Measurements from ENCODE around the gene CMPK2. TPM values are rescaled to one million over a fixed set of nuclear protein-coding genes. Genes with fewer than 3 reads are reported as not detected.
A peak's percentile ranks its signal among the peaks of the same experiment; 100 is the strongest.

The CMPK2 gene
- total and polyA plus RNA-seq, 9 of the 15 experiments (the other 6 are each of a cell fraction or from before 2014, with no cell fraction given), result 2.6 to 10.5 (median 5.0) TPM

DNA sequence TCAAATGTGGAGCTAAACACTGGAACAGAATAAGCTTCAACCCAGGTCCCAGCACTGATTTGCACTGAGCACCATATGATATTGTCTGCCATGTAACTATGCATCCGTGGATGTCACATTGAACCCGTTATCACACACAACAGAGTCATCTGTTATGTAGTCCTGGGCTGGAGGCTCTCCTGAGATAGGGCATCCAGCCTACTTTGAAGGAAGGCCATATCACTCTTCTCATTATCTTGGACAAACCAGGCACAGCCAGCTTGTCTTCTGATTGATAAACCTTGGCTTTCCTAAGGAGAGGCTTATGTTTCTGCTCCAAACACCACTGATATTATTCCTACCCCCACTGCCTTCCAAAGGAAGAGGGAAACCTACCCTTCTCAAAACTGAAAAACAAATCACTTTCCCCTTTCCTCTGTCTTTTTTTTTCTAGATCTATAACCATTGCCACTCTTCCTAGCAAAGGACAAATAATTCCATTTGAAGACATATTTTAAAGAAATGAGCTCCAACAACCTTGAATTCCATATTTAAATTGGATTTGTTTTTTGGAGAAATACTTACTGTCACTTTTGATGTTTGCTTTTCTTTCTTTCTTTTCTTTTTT, 28.3 kb upstream of the CMPK2 start (continued):
- TF ChIP-seq, protein P1, sequence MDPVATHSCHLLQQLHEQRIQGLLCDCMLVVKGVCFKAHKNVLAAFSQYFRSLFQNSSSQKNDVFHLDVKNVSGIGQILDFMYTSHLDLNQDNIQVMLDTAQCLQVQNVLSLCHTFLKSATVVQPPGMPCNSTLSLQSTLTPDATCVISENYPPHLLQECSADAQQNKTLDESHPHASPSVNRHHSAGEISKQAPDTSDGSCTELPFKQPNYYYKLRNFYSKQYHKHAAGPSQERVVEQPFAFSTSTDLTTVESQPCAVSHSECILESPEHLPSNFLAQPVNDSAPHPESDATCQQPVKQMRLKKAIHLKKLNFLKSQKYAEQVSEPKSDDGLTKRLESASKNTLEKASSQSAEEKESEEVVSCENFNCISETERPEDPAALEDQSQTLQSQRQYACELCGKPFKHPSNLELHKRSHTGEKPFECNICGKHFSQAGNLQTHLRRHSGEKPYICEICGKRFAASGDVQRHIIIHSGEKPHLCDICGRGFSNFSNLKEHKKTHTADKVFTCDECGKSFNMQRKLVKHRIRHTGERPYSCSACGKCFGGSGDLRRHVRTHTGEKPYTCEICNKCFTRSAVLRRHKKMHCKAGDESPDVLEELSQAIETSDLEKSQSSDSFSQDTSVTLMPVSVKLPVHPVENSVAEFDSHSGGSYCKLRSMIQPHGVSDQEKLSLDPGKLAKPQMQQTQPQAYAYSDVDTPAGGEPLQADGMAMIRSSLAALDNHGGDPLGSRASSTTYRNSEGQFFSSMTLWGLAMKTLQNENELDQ (CRISPR knock-in tag; IDR thresholded peaks at IDR 0.05; ENCODE audit: borderline replicate concordance), result no peak
- peak; percentile 77; the same call in 1 of the 2 replicates for TF ChIP-seq TCFL5 (CRISPR knock-in tag; conservative IDR thresholded peaks at IDR 0.05)
- TF ChIP-seq CHCHD3 (CRISPR knock-in tag; IDR thresholded peaks at IDR 0.05), result no peak
- no peak for TF ChIP-seq LARP7 (IDR thresholded peaks at IDR 0.05)
- no peak for TF ChIP-seq RFX5 (IDR thresholded peaks at IDR 0.05; ENCODE audit: low read depth, low read length)
- TF ChIP-seq, protein P2, sequence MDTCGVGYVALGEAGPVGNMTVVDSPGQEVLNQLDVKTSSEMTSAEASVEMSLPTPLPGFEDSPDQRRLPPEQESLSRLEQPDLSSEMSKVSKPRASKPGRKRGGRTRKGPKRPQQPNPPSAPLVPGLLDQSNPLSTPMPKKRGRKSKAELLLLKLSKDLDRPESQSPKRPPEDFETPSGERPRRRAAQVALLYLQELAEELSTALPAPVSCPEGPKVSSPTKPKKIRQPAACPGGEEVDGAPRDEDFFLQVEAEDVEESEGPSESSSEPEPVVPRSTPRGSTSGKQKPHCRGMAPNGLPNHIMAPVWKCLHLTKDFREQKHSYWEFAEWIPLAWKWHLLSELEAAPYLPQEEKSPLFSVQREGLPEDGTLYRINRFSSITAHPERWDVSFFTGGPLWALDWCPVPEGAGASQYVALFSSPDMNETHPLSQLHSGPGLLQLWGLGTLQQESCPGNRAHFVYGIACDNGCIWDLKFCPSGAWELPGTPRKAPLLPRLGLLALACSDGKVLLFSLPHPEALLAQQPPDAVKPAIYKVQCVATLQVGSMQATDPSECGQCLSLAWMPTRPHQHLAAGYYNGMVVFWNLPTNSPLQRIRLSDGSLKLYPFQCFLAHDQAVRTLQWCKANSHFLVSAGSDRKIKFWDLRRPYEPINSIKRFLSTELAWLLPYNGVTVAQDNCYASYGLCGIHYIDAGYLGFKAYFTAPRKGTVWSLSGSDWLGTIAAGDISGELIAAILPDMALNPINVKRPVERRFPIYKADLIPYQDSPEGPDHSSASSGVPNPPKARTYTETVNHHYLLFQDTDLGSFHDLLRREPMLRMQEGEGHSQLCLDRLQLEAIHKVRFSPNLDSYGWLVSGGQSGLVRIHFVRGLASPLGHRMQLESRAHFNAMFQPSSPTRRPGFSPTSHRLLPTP (IDR thresholded peaks at IDR 0.05; ENCODE audit: borderline replicate concordance, extremely low read depth, insufficient read length), result no peak
- TF ChIP-seq, protein P3, sequence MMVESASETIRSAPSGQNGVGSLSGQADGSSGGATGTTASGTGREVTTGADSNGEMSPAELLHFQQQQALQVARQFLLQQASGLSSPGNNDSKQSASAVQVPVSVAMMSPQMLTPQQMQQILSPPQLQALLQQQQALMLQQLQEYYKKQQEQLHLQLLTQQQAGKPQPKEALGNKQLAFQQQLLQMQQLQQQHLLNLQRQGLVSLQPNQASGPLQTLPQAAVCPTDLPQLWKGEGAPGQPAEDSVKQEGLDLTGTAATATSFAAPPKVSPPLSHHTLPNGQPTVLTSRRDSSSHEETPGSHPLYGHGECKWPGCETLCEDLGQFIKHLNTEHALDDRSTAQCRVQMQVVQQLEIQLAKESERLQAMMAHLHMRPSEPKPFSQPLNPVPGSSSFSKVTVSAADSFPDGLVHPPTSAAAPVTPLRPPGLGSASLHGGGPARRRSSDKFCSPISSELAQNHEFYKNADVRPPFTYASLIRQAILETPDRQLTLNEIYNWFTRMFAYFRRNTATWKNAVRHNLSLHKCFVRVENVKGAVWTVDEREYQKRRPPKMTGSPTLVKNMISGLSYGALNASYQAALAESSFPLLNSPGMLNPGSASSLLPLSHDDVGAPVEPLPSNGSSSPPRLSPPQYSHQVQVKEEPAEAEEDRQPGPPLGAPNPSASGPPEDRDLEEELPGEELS (CRISPR knock-in tag; IDR thresholded peaks at IDR 0.05; ENCODE audit: borderline replicate concordance), result no peak
- no peak for TF ChIP-seq GABPA (tag; conservative IDR thresholded peaks at IDR 0.05; ENCODE audit: low read depth)
- TF ChIP-seq ZNF239 (CRISPR knock-in tag; IDR thresholded peaks at IDR 0.05), result peak; percentile 66; the same call in 1 of the 2 replicates
- TF ChIP-seq TBP (optimal IDR thresholded peaks at IDR 0.05; ENCODE audit: low read depth, low read length), result no peak
- TF ChIP-seq, protein P4, sequence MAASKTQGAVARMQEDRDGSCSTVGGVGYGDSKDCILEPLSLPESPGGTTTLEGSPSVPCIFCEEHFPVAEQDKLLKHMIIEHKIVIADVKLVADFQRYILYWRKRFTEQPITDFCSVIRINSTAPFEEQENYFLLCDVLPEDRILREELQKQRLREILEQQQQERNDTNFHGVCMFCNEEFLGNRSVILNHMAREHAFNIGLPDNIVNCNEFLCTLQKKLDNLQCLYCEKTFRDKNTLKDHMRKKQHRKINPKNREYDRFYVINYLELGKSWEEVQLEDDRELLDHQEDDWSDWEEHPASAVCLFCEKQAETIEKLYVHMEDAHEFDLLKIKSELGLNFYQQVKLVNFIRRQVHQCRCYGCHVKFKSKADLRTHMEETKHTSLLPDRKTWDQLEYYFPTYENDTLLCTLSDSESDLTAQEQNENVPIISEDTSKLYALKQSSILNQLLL (CRISPR knock-in tag; IDR thresholded peaks at IDR 0.05; ENCODE audit: borderline replicate concordance), result no peak
- no peak for TF ChIP-seq XRCC4 (IDR thresholded peaks at IDR 0.05; ENCODE audit: extremely low read depth, insufficient read depth, insufficient read length)
- TF ChIP-seq ZNF324 (CRISPR knock-in tag; IDR thresholded peaks at IDR 0.05), result peak; percentile 91
- TF ChIP-seq, protein P5, sequence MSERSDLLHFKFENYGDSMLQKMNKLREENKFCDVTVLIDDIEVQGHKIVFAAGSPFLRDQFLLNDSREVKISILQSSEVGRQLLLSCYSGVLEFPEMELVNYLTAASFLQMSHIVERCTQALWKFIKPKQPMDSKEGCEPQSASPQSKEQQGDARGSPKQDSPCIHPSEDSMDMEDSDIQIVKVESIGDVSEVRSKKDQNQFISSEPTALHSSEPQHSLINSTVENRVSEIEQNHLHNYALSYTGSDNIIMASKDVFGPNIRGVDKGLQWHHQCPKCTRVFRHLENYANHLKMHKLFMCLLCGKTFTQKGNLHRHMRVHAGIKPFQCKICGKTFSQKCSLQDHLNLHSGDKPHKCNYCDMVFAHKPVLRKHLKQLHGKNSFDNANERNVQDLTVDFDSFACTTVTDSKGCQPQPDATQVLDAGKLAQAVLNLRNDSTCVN (CRISPR knock-in tag; IDR thresholded peaks at IDR 0.05), result no peak
- peak; percentile 90; the same call in 1 of the 2 replicates for TF ChIP-seq OTX1 (CRISPR knock-in tag; IDR thresholded peaks at IDR 0.05)
- TF ChIP-seq, protein P6, sequence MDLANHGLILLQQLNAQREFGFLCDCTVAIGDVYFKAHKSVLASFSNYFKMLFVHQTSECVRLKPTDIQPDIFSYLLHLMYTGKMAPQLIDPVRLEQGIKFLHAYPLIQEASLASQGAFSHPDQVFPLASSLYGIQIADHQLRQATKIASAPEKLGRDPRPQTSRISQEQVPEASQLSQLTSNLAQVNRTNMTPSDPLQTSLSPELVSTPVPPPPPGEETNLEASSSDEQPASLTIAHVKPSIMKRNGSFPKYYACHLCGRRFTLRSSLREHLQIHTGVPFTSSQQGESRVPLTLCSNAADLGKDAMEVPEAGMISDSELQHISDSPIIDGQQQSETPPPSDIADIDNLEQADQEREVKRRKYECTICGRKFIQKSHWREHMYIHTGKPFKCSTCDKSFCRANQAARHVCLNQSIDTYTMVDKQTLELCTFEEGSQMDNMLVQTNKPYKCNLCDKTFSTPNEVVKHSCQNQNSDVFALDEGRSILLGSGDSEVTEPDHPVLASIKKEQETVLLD (IDR thresholded peaks at IDR 0.05), result peak; percentile 60; the same call in 1 of the 2 replicates

Measured in K562 (cell line).